ENCODE measurements around the gene ZNF341. TPM values are rescaled to one million over a fixed set of nuclear protein-coding genes. Genes with fewer than 3 reads are reported as not detected.

Gene ZNF341
- total and polyA plus RNA-seq, 2 of the 8 experiments (the other 6 are each of a cell fraction or from before 2014, with no cell fraction given) = 5.8 to 6.4 TPM

DNA sequence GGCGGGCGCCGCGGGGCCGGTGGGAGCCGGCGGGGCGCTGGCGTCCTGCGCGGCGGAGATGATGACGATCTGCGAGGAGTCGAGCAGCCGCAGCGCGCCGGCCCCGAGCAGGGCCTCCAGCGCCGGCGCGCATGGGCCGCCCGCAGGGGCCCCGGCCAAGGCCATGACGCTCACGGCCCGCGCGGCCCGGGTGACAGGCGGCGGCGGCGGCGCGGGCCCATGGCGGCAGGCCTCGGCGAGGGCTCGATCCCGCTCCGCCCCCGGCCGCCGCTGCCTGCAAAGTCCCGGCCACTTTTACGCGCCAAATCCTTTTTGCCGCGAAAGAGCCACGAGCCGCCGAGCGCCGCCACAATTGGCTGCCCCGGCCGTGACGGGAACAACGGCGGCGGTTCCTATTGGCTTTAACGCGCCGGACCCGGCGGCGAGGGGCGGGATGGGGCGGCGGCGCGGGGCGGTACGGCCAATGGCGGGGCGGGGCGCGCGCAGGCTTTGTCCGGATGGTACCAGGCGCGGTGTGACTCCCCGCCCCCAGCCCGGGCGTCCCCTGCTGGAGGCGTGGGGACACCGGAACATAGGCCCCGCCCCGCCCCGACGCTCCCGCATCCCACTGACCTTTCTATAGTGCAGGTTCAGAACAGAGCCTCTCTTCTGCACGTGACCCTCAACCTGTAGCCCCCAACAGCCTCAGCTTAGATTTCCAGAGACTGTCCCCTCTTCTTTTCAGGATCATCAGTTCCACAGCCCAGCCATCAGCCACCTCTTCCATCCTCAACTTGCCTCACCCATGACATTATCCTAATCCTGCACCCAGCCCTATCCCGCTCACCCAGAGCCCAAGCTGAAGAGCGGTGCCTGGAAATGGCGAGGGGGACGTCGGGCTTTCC, 45.5 kb upstream of the ZNF341 start, which contains the start of gene E2F1 (continued):
- TF ChIP-seq HDAC2 (IDR thresholded peaks at IDR 0.05; ENCODE audit: borderline replicate concordance in 1 of 2, low read depth in 2 of 2, low read length in 2 of 2) (no peak), POLR2AphosphoS5 (IDR thresholded peaks at IDR 0.05; ENCODE audit: low read depth, low read length) (0 out of 2 replicates have a peak, but pooled peaks have one; percentile 49), ZNF274 (IDR thresholded peaks at IDR 0.05; ENCODE audit: borderline replicate concordance, extremely low read depth, low read length) (no peak), SP1 (IDR thresholded peaks at IDR 0.05; ENCODE audit: low read depth, low read length) (peak; percentile 59), CBX8 (IDR thresholded peaks at IDR 0.05; ENCODE audit: borderline replicate concordance, low read depth, low read length) (no peak), BACH1 (IDR thresholded peaks at IDR 0.05; ENCODE audit: low read length) (no peak), KDM4A (IDR thresholded peaks at IDR 0.05; ENCODE audit: low read depth, low read length, severe bottlenecking) (peak; percentile 34), TAF7 (optimal IDR thresholded peaks at IDR 0.05; ENCODE audit: borderline replicate concordance, low read depth, low read length) (peak; percentile 70), JUN (IDR thresholded peaks at IDR 0.05; ENCODE audit: low read depth, low read length) (no peak), CHD2 (IDR thresholded peaks at IDR 0.05; ENCODE audit: low read length) (no peak), RNF2 (IDR thresholded peaks at IDR 0.05; ENCODE audit: borderline replicate concordance, low read depth, low read length, missing control alignments, poor library complexity, severe bottlenecking) (no peak), SIX5 (IDR thresholded peaks at IDR 0.05; ENCODE audit: low read depth, low read length) (no peak), SIN3A (conservative IDR thresholded peaks at IDR 0.05 in 1 of 2, IDR thresholded peaks at IDR 0.05 in 1 of 2; ENCODE audit: low read depth in 1 of 2, low read length in 2 of 2) (no peak), SAP30 (IDR thresholded peaks at IDR 0.05; ENCODE audit: insufficient read depth, insufficient replicate concordance, low read length) (no peak), ASH2L (IDR thresholded peaks at IDR 0.05; ENCODE audit: low read length) (peak; percentile 14), JUND (IDR thresholded peaks at IDR 0.05; ENCODE audit: low read length) (no peak), SP2 (IDR thresholded peaks at IDR 0.05; ENCODE audit: low read length) (peak; percentile 21; the same call in 1 of the 2 replicates), SUZ12 (IDR thresholded peaks at IDR 0.05; ENCODE audit: low read length) (no peak), KDM1A (IDR thresholded peaks at IDR 0.05; ENCODE audit: borderline replicate concordance, low read length) (no peak)
- TF ChIP-seq, protein P1, sequence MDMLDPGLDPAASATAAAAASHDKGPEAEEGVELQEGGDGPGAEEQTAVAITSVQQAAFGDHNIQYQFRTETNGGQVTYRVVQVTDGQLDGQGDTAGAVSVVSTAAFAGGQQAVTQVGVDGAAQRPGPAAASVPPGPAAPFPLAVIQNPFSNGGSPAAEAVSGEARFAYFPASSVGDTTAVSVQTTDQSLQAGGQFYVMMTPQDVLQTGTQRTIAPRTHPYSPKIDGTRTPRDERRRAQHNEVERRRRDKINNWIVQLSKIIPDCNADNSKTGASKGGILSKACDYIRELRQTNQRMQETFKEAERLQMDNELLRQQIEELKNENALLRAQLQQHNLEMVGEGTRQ (IDR thresholded peaks at IDR 0.05; ENCODE audit: low read length) = peak; percentile 60
- TF ChIP-seq, protein P2, sequence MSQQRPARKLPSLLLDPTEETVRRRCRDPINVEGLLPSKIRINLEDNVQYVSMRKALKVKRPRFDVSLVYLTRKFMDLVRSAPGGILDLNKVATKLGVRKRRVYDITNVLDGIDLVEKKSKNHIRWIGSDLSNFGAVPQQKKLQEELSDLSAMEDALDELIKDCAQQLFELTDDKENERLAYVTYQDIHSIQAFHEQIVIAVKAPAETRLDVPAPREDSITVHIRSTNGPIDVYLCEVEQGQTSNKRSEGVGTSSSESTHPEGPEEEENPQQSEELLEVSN (IDR thresholded peaks at IDR 0.05) = peak; percentile 94

Data from H1 (cell line).